H9 (cell line): ENCODE results near the gene MYOM3. TPM values are rescaled to one million over a fixed set of nuclear protein-coding genes. Genes with fewer than 3 reads are reported as not detected.

Experiments used
- DNase-seq: peaks from one replicate; pipeline ENCODE4 v3.0.0-alpha.2; 2017
- H2AFZ ChIP-seq: one replicate; pipeline ENCODE4 v1.6.1; 2013; ENCODE audit warnings: mild to moderate bottlenecking, low read length, control low read depth, moderate library complexity
- H2AK5ac ChIP-seq: 2 replicates; pipeline ENCODE4 v1.6.1; 2013; ENCODE audit warnings: low read length, control low read depth, mixed read lengths; ENCODE audit not compliant: insufficient read length
- H2BK120ac ChIP-seq: one replicate; pipeline ENCODE4 v1.6.1; 2013; ENCODE audit warnings: low read depth, mild to moderate bottlenecking, low read length, control low read depth, inconsistent platforms; ENCODE audit not compliant: poor library complexity, severe bottlenecking
- H2BK12ac ChIP-seq: 2 replicates; pipeline ENCODE4 v1.6.1; 2013; ENCODE audit warnings: low read length, control low read depth, mixed read lengths, low read depth; ENCODE audit not compliant: insufficient read length
- H2BK15ac ChIP-seq: 2 replicates; pipeline ENCODE4 v1.6.1; 2013; ENCODE audit warnings: low read depth, low read length, control low read depth
- H2BK20ac ChIP-seq: one replicate; pipeline ENCODE4 v1.6.1; 2013; ENCODE audit warnings: low read depth, mild to moderate bottlenecking, low read length, control low read depth, inconsistent platforms; ENCODE audit not compliant: poor library complexity, severe bottlenecking
- H2BK5ac ChIP-seq: 2 replicates; pipeline ENCODE4 v1.6.1; 2013; ENCODE audit warnings: low read length, control low read depth, mixed read lengths; ENCODE audit not compliant: insufficient read length
- H3K14ac ChIP-seq: 2 replicates; pipeline ENCODE4 v1.6.1; 2013; ENCODE audit warnings: low read length, control low read depth; ENCODE audit not compliant: insufficient read depth
- H3K18ac ChIP-seq: 2 replicates; pipeline ENCODE4 v1.6.1; 2013; ENCODE audit warnings: low read depth, mild to moderate bottlenecking, mixed read lengths, low read length, control low read depth; ENCODE audit not compliant: insufficient read length
- H3K23ac ChIP-seq: 2 replicates; pipeline ENCODE4 v1.6.1; 2013; ENCODE audit warnings: low read length, control low read depth, mixed read lengths, low read depth; ENCODE audit not compliant: insufficient read length
- H3K23me2 ChIP-seq: 2 replicates; pipeline ENCODE4 v1.6.1; 2013; ENCODE audit warnings: low read depth, mild to moderate bottlenecking, mixed read lengths, low read length, control low read depth; ENCODE audit not compliant: insufficient read length, poor library complexity, severe bottlenecking
- H3K27ac ChIP-seq: 2 replicates; pipeline ENCODE4 v1.5.1; 2013; ENCODE audit warnings: low read length, control low read depth, mixed read lengths, low read depth; ENCODE audit not compliant: insufficient read length
- H3K27me3 ChIP-seq: 2 replicates; pipeline ENCODE4 v1.6.1; 2013; ENCODE audit warnings: low read length, control low read depth, inconsistent platforms; ENCODE audit not compliant: insufficient read depth
- H3K4ac ChIP-seq: 2 replicates; pipeline ENCODE4 v1.6.1; 2013; ENCODE audit warnings: low read depth, mild to moderate bottlenecking, control low read depth, inconsistent platforms, low read length, moderate library complexity
- H3K4me1 ChIP-seq: 2 replicates; pipeline ENCODE4 v1.6.1; 2013; ENCODE audit warnings: low read length, control low read depth, inconsistent platforms; ENCODE audit not compliant: insufficient read depth
- H3K4me2 ChIP-seq: 2 replicates; pipeline ENCODE4 v1.6.1; 2013; ENCODE audit warnings: low read length, control low read depth, mixed read lengths; ENCODE audit not compliant: insufficient read length, insufficient read depth
- H3K56ac ChIP-seq: 2 replicates; pipeline ENCODE4 v1.6.1; 2013; ENCODE audit warnings: low read depth, mild to moderate bottlenecking, mixed read lengths, low read length, control low read depth; ENCODE audit not compliant: insufficient read length
- H3K79me1 ChIP-seq: 2 replicates; pipeline ENCODE4 v1.6.1; 2013; ENCODE audit warnings: low read depth, mild to moderate bottlenecking, moderate library complexity, low read length, control low read depth, inconsistent platforms; ENCODE audit not compliant: insufficient read depth, poor library complexity, severe bottlenecking
- H3K79me2 ChIP-seq: 2 replicates; pipeline ENCODE4 v1.6.1; 2013; ENCODE audit warnings: low read length, control low read depth, inconsistent platforms; ENCODE audit not compliant: insufficient read depth
- H3K9ac ChIP-seq: 2 replicates; pipeline ENCODE4 v1.6.1; 2013; ENCODE audit warnings: low read length, control low read depth, mixed read lengths; ENCODE audit not compliant: insufficient read length; ENCODE audit errors: extremely low read depth
- H3K9me3 ChIP-seq: one replicate; pipeline ENCODE4 v1.6.1; 2013; ENCODE audit warnings: low read depth, low read length, inconsistent platforms; ENCODE audit not compliant: control insufficient read depth
- H3T11ph ChIP-seq: one replicate; pipeline ENCODE4 v1.6.1; 2013; ENCODE audit warnings: mild to moderate bottlenecking, low read length, control low read depth, inconsistent platforms
- H4K20me1 ChIP-seq: one replicate; pipeline ENCODE4 v1.6.1; 2013; ENCODE audit not compliant: control insufficient read depth, insufficient read length, insufficient read depth
- H4K5ac ChIP-seq: 2 replicates; pipeline ENCODE4 v1.6.1; 2013; ENCODE audit warnings: low read depth, mild to moderate bottlenecking, mixed read lengths, low read length, control low read depth; ENCODE audit not compliant: insufficient read length
- H4K8ac ChIP-seq: replicated peaks from 2 replicates; pipeline ENCODE4 v1.6.1; 2013; ENCODE audit warnings: low read length, control low read depth, mixed read lengths, low read depth; ENCODE audit not compliant: insufficient read length
- H4K91ac ChIP-seq: 2 replicates; pipeline ENCODE4 v1.6.1; 2013; ENCODE audit warnings: low read depth, mild to moderate bottlenecking, moderate library complexity, mixed read lengths, low read length, control low read depth; ENCODE audit not compliant: insufficient read length
- H3K27ac Mint-ChIP-seq, 3 experiments: 2 replicates in 2 of 3; 3 replicates in 1 of 3; pipeline ENCODE4 v1.8.0; 2020 to 2021; ENCODE audit warnings: mixed read lengths in 3 of 3, mild to moderate bottlenecking in 1 of 3, moderate library complexity in 1 of 3
- H3K27me3 Mint-ChIP-seq: 2 replicates; pipeline ENCODE4 v1.8.0; 2021; ENCODE audit warnings: low read depth, mild to moderate bottlenecking, moderate library complexity, mixed read lengths
- H3K36me3 Mint-ChIP-seq, 3 experiments: 2 replicates in 2 of 3; 3 replicates in 1 of 3; pipeline ENCODE4 v1.8.0; 2020 to 2021; ENCODE audit warnings: low read depth in 3 of 3, mixed read lengths in 3 of 3; ENCODE audit not compliant: insufficient read depth in 1 of 3
- H3K4me1 Mint-ChIP-seq, 2 experiments: 2 replicates each; pipeline ENCODE4 v1.8.0; 2020; ENCODE audit warnings: mixed read lengths in 2 of 2
- H3K4me3 Mint-ChIP-seq, 2 experiments: 2 replicates in 1 of 2; 3 replicates in 1 of 2; pipeline ENCODE4 v1.8.0; 2020 to 2021; ENCODE audit warnings: mild to moderate bottlenecking in 2 of 2, mixed read lengths in 2 of 2, moderate library complexity in 1 of 2
- H3K9me3 Mint-ChIP-seq, 2 experiments: 2 replicates in 1 of 2; 3 replicates in 1 of 2; pipeline ENCODE4 v1.8.0; 2020; ENCODE audit warnings: mild to moderate bottlenecking in 2 of 2, mixed read lengths in 2 of 2, moderate library complexity in 1 of 2
- WGBS: extraction: QIAGEN DNeasy Blood & Tissue Kit; methylation state at CpG from one replicate; pipeline ENCODE4 v1.1.7; 2013; ENCODE audit warnings: missing lambda C conversion rate, low lambda C conversion rate, mixed read lengths; ENCODE audit not compliant: insufficient read length; ENCODE audit errors: extremely low coverage; 5-methylcytosine and 5-hydroxymethylcytosine counted together
- total RNA-seq: library from RNA; stranded (reverse); gene quantifications from 2 replicates; pipeline ENCODE4 v1.2.1, GENCODE V29; 2021
- TF ChIP-seq, protein P1 (sequence below): fragments of 200-600 bp; sonication (generic); conservative IDR thresholded peaks from 3 replicates; pipeline ENCODE4 v1.8.0; 2021; ENCODE audit warnings: antibody characterized with exemption, mild to moderate bottlenecking

Gene MYOM3
- total RNA-seq, 1 experiment from 2014 or later: 0.11 TPM

DNA sequence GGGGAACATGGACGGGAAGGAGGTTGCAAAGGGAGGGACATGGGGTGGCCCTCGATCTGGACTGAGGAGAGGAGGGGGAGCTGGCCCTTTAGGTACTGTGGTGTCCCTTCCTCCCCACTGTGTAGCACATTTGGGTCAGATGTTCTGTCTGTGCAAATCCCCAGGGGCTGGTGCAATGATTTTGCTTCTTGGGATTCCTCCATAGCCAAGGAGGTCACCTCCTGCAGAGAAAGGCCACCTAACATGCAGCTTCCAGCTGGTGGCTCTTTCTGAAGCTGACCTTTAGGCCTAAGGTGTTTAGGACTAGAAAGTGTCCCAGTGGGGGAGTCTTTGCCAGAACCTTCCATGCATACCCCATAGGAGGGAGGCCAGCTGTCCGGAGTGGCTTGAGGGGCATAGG lies 9.0 kb upstream of the MYOM3 start:
- Histone ChIP-seq H3K4me2 (no peak overlapping the region), H2BK20ac (no peak overlapping the region), H2BK15ac (no peak overlapping the region), H4K5ac (no peak overlapping the region), H3K79me2 (no peaks in the 10 kb centered on the region), H2BK5ac (no peak overlapping the region), H4K8ac (no peak overlapping the region), H2AK5ac (no peak overlapping the region), H3K23me2 (no peaks in the 10 kb centered on the region), H3K4ac (no peak overlapping the region), H2BK120ac (no peak overlapping the region), H3T11ph (no peak overlapping the region), H3K9ac (no peak overlapping the region), H3K79me1 (no peaks in the 10 kb centered on the region), H2BK12ac (no peak overlapping the region), H3K27me3 (no peaks in the 10 kb centered on the region), H3K27ac (no peak overlapping the region), H3K9me3 (no peaks in the 10 kb centered on the region), H3K56ac (no peak overlapping the region), H2AFZ (no peak overlapping the region), H4K20me1 (no peaks in the 10 kb centered on the region), H3K4me1 (no peaks in the 10 kb centered on the region), H3K18ac (no peak overlapping the region), H3K14ac (no peak overlapping the region), H3K23ac (no peak overlapping the region), H4K91ac (no peak overlapping the region)
- TF ChIP-seq, protein P1, sequence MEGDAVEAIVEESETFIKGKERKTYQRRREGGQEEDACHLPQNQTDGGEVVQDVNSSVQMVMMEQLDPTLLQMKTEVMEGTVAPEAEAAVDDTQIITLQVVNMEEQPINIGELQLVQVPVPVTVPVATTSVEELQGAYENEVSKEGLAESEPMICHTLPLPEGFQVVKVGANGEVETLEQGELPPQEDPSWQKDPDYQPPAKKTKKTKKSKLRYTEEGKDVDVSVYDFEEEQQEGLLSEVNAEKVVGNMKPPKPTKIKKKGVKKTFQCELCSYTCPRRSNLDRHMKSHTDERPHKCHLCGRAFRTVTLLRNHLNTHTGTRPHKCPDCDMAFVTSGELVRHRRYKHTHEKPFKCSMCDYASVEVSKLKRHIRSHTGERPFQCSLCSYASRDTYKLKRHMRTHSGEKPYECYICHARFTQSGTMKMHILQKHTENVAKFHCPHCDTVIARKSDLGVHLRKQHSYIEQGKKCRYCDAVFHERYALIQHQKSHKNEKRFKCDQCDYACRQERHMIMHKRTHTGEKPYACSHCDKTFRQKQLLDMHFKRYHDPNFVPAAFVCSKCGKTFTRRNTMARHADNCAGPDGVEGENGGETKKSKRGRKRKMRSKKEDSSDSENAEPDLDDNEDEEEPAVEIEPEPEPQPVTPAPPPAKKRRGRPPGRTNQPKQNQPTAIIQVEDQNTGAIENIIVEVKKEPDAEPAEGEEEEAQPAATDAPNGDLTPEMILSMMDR: no peak
- WGBS: no CpG with 5 or more reads among the region's 3 CpGs
- no peaks in the 10 kb centered on the region; the same call in none of the 2 replicates for H3K27me3 Mint-ChIP-seq
- peak overlapping the region in 1 of 3 experiments; percentile 96; a peak in 1 of 7 replicates for H3K27ac Mint-ChIP-seq
- no peaks in the 10 kb centered on the region for H3K9me3 Mint-ChIP-seq
- no peaks in the 10 kb centered on the region for H3K36me3 Mint-ChIP-seq
- no peak for DNase-seq
- H3K4me3 Mint-ChIP-seq: no peak overlapping the region
- peaks cover 10 to 13% of the 10 kb centered on the region in 2 experiments; a peak in 3 of 4 replicates for H3K4me1 Mint-ChIP-seq
